SKM-1 treated with dmso at 0.1 percent for 144 hours (cell line): ENCODE measurements around the gene NPAS2.

Experiments used
- DNase-seq: peaks from one replicate; lab custom pipeline; 2025; ENCODE audit not compliant: unreplicated experiment; lab: John Stamatoyannopoulos, UW

NPAS2 gene

GRCh38 chr2:100902817-100903405, 83.0 kb downstream of the NPAS2 start:
- no peak for DNase-seq

DNA sequence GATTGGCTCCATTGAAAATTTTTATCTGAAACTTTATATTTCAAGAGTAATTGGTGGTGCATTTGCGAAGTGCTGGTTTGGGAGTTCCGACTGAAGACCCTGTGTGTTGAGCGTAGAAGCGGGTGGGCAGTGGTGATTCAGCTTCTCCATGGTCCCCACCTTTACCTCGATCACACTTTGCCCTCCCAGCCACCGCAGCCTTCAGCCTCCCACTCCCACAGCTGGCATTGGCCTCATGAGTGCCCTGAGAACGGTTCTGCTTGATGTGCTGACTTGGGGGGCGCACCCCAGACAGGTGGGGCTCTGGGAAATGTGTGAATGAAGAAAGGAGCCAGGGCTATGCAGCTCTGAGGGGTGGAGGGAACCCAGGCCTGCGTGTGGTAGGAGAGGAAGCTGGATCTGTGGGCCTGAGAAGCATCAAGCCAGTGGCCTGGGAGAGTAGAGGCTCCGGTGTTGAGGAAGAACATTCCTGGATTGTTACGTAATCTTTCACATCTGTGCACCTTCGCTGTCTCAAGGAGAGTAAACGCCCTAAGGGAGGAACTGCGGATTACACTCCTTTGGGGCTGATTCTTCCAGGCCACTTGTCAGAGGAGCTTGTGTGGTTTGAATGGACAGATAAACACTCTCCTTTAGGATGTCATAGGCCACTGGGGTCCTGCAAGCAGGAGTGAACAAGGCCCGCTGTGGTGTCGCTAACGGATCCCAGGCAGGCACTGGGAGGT, 83.8 kb downstream of the NPAS2 start:
- no peak for DNase-seq

DNA sequence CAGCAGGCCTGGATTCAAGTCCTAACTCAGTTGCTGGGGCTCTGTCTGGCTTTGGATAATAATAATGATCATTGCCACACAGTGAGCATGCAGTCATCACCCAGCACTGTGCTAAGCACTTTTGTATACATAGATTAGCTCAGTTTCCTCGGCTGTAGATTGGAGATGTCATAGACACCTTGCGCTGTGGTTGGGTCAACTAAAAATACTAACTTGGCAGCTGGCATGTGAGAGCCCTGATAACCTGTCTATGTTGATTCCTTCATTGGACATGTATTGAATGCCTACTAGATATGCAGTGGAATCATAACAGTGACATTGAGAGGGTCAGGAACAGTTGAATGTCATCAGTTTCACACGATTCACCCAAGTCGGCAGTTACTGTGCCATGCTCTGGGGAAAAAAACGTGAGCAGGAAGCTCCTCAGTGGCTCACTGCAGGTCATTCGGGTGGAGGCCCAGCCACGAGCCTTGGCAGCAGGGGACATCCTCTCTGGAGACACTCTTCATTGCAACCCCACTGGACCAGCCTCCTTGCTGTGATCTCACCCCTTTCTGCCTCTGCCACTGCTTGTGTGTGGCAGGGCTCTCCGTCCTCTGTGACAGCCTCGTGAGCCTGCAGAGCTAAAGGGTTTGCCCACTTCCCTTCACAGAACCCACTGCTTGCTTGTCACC, 85.3 kb downstream of the NPAS2 start:
- DNase-seq: no peak

- DNase-seq: no peak
Observed at GRCh38 chr2:100906131-100906530, 86.2 kb downstream of the NPAS2 start.

DNA sequence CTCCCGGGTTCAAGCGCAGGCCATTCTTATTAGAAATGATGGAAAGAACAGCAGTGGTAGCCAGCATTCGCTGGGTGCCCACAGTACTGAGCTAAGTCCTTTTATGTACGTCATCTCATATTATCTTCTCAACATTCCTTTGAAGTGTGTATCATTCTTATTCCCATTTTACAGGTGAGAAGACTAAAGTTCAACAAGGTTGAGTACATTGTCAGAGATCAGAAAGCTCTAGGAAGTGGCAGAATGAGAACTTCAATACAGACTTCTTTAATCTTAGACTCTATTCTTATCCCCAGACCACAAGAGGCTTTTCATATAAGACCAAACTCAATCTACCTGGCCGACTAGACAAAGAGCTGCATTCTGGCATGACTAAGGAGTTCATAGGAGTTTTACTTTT, 86.7 kb downstream of the NPAS2 start:
- no peak for DNase-seq

- no peak for DNase-seq
Observed at GRCh38 chr2:100907832-100908231, 87.9 kb downstream of the NPAS2 start.

GRCh38 chr2:100909534-100910081, 89.7 kb downstream of the NPAS2 start:
- no peak for DNase-seq

DNA sequence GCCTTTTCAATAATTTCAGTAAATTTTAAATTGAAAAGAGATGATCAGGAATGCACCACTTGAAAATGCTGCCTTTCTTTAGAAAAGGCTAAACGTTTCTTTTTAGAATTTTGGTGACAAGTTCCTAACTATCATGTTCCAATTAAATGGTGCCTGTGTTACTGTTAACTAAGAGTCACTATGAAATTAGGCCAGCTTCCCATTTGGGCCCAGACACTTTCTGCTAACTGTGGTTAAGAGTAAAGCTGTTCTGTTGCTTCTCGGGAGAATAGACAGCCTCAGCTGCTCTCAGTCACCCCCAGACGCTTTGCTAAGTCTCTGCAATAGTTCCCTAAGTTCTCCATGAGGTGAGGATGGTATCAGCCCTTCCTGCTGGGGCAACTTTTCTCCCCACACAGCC, 90.2 kb downstream of the NPAS2 start:
- DNase-seq: no peak

DNA sequence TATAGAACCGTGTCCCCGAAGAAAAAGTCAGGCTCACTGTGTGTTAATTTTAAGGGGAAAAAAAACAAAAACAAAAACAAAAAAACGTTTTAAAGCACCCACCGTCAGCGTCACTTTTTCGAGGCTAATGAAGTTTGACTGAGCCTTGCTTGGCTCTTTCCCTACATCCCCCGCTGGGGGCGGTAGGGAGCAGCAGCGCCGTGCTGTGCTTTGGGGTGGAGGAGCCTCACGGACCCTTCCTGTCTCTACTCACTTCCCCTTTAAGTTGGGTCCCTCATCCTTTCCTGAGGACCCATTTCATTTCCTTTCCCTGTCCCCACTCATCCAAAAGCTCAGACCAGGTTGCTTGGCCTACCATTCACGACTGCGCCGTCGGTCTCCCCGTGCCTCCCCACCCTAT, 99.4 kb downstream of the NPAS2 start:
- no peak for DNase-seq

DNA sequence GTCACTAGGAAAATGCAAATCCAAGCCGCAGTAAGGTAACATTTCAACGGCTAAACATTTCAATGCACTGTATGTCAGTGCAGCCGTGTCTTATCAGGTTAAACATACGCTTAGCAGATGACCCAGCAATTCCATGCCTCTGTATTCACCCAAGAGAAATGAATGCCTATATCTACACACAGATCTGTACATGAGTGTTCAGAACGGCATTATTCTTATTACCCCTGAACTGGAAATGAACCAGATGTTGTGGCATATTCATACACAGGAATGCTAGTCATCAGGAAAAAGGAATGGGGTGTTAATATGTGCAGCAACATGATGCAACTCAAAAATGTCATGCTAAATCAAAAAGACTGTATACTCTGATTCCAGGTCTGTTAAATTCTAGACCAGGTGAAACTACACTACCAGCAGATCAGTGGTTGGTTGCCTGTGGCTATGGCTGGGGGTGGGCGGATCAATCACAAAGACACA, 101.8 kb downstream of the NPAS2 start:
- no peak for DNase-seq

DNA sequence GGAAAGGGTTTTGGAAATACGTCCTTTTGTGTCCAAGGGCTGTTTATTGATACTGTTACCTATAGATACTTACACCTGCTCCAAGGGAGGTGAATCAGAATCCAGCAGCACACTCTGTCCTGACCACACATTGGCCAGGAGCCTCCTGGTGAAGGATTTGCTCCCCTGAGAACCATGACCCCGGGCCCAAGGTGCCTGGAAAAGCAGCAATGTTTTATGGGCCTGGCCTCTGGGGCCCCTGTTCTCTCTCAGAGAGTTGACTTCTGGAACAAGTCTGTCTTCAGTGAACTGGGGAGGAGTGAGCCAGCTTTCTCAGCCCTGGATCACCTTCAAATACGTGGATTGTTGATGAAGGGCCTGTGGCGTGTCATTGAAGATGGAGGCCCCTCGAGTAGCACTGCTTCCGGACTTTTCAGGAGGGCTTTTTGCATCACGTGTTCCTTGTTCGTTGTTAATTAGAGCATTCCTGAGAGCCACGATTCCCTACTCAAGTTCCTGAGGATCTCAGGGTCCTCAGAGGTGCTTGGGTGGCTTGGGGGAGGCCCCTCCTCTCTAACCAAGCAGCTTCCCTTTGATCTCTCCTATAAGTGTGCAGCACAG, 103.6 kb downstream of the NPAS2 start:
- DNase-seq: no peak

DNA sequence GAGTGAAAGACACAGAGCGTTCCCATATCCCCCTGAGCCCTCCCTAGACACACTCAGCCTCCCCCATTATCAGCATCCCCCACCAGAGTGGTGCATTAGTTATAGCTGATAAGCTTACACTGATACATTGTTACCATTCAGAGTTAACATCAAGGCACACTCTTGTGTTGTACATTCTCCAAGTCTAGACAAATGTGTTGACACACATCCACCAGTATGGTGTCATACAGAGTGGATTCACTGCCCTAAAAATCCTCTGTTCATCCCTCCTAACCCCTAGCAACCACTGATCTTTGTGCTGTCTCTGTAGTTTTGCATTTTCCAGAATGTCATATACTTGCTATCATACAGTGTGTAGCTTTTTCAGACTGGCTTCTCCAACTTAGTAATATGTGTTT, 104.2 kb downstream of the NPAS2 start:
- no peak for DNase-seq

DNA sequence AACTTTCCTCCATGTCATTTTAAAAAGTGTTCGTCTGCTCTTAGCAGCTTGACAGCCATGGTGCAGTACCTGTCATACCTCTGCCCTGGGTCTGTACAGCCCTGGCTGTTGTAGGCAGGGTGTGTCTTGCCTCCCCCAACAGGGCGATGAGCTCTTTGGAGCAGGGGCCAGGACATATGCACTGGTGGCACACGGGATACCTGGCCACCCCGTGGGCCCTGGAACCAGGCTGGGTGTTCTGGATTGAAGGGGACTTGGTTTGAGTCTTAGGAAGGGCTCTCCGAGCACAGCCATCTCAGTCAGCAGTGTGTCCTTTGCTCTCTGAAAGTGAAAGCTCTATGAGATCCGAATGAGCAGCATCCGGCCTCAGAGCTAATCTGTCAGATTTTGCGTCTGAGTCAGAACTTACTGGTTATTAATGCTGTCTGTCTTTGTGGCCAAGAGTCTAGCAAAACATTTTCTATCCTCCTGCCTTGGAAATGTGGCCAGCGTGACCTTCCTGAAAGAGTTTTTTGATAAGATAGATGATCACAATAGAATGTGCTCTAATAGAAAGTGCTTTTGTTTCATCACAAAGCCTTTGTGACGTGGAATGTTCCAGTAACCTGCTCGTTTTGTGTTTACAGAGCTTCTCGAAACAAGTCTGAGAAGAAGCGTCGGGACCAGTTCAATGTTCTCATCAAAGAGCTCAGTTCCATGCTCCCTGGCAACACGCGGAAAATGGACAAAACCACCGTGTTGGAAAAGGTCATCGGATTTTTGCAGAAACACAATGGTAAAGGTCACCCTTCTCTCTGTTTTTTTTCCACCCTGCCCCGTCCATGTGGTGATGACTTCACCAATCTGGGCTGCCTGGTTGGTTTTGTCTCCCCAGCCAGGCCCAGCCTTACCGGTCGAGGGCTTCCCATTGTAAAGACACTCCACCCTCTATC, 104.8 kb downstream of the NPAS2 start:
- DNase-seq: no peak

- no peak for DNase-seq
Observed at GRCh38 chr2:100928235-100928634, 108.3 kb downstream of the NPAS2 start.

DNA sequence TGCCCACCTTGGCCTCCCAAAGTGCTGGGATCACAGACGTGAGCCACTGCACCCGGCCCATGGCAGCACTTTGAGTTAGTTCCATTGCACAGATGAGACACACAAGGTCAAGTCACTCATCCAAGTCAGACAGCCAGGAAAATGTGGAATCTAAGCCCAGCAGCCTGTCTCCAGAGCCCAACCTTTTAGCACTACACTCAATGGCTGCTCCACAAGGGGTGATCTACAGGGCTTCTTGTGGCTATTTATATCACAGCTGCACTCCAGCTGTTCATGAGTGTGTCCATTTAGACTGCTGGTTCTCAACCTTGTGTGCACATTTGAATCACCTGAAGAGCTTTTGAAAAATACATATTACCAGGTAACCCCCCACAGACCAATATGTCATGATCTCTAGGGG, 109.2 kb downstream of the NPAS2 start:
- DNase-seq: no peak

DNA sequence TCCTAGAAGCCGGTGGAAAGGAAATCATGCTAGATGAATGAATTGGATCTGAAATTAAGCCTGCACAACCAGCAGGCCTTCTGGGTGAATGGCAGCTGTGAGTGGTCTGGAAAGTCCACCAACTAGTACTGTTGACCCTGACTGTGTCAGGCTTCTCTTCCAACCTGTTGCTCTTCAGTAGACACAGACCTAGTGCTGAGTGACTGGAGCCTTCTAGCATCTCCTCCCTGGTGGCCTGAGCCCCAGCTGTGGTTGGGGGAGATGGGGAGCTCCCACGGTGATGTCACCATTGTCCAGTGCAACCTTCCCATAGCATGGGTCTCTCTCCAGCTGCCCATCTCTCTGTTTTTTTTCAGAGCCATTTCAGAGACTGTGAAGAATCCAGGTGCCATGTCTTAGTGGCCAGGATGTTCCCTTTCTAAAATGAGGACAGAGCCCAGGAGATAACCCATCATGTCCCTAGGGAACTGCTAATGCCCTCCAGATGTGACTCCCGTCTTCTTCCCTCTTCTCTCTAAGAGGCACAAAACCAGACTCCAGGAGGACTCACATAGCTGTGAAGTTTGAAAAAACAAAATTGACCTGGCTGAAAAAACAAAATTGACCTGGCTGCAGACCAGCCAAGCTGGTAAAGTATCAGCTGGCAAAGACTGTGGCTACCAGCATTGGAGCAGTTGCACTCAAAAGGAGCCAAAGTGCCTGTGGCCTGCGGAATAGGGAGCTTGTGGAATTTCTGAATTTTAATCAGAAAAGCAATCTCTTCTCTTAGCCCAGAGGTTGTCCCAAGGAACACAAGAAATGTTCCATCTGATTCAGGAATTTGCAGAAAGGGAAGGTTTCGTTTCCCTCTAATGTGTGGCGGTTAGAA, 114.8 kb downstream of the NPAS2 start:
- DNase-seq: no peak

- DNase-seq: no peak
Observed at GRCh38 chr2:100935372-100935752, 115.4 kb downstream of the NPAS2 start.

DNA sequence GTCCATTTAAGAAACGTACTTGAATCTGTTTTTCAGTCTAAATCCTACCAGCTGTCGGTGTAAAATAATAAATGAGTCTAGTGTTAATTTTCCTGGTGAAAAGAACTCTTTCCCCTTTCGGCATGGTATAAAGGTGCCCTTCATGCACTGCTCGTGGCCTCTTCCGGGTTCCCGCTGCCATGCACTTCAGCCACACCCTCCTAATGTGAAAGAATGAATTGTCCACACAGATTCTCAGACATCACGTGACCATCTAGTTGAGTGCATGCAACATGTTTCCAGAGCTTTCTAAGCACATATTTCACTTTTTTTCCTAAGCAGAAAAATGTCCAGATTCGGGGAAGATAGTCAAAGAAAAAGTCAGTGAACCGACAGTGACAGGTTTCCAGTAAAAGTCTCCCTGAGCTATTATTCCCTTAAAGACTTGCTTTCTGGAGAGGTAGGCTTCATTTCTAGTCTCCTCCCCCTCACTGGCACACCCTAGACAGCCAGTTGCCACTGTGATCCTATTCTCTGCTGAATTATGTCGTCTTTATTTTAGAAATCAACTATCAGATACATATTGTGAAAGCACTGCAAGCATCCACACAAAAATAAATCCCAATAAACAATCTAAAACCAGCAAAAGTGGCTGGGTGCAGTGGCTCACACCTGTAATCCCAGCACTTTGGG, 116.3 kb downstream of the NPAS2 start:
- no peak for DNase-seq

DNA sequence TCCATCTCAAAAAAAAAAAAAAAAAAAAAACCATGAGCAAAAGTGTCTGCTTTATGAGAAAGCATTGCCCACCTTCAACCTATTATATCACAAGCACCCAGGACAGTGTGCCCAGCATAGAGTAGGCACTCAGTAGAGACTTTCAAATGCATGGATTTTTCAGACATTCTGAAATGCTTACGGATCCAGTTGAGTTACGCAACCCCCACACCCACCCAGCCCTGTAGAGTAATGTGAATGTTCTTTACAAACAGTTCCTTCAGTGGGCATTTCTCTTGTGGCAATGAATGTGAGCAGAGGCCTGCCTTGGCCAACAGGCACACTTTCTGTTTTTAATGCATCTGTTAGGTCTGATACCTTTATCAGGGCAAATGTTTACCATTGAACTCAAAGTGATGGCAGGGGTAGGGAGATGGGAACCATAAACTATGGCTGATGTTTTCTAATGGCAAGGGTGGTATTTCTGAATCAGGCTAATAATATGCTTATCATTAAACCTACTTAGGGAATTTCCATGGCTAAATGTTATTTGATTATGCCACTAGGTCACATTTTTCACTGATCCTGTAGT, 117.1 kb downstream of the NPAS2 start:
- no peak for DNase-seq
